BLaER1 treated with 17β-estradiol and CSF1 and Interleukin-3, amounts not matched to agents 10 nM and 100 nM (cell line): ENCODE results near the gene LARP6.
"Not testable (repeated sequence)": the region's sequence is repeated elsewhere in the genome, so short reads cannot be mapped to it uniquely, and the experiment has no call there.

Source experiments
- H3K27ac ChIP-seq, 11 experiments: shearing (Covaris generic); formaldehyde crosslinking; 2 replicates each; pipeline ENCODE4 v1.8.1; 2022
- H3K27me3 ChIP-seq, 11 experiments: shearing (Covaris generic); formaldehyde crosslinking; 2 replicates each; pipeline ENCODE4 v1.8.1; 2022
- H3K36me3 ChIP-seq, 11 experiments: shearing (Covaris generic); formaldehyde crosslinking; 2 replicates each; pipeline ENCODE4 v1.8.1; 2022
- H3K4me1 ChIP-seq, 10 experiments: shearing (Covaris generic); formaldehyde crosslinking; 2 replicates each; pipeline ENCODE4 v1.8.1; 2022
- H3K4me2 ChIP-seq, 11 experiments: shearing (Covaris generic); formaldehyde crosslinking; 2 replicates each; pipeline ENCODE4 v1.8.1; 2022
- H3K4me3 ChIP-seq, 10 experiments: shearing (Covaris generic); formaldehyde crosslinking; 2 replicates each; pipeline ENCODE4 v1.8.1; 2022
- H3K9ac ChIP-seq, 11 experiments: shearing (Covaris generic); formaldehyde crosslinking; 2 replicates each; pipeline ENCODE4 v1.8.1; 2022
- H3K9me3 ChIP-seq, 11 experiments: shearing (Covaris generic); formaldehyde crosslinking; replicated peaks in 1 of 11; 2 replicates each; pipeline ENCODE4 v1.8.1; 2022
- H4K20me1 ChIP-seq, 11 experiments: shearing (Covaris generic); formaldehyde crosslinking; 2 replicates each; pipeline ENCODE4 v1.8.1; 2022
- Cebpa-rat ChIP-seq, 11 experiments: shearing (Covaris generic); IDR thresholded peaks; 2 replicates each; pipeline ENCODE4 v1.8.1; 2022

Gene LARP6

DNA sequence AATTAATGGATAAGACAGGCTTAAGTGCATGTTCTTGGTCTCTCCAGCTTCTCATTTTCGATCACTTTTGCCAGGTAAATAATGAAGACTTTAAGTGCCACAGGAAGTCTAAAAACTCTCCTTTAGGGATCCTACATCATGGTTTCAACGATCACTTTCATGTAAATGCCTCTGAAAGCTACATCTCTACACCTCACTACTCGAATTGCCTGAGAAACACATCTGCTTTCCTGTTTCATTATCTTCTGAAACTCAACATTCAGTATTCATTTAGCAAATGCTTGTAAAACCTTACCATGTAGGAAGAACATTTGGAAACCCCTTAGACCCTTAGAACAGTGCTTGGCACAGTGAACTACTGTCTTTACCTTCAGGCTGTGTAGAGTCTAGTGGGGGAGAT lies 22.1 kb upstream of the LARP6 start:
- Histone ChIP-seq H4K20me1 (no peaks in the 10 kb centered on the region), H3K27ac (no peak overlapping the region), H3K27me3 (no peaks in the 10 kb centered on the region), H3K9ac (no peak overlapping the region), H3K36me3 (no peaks in the 10 kb centered on the region), H3K4me3 (no peak overlapping the region), H3K4me1 (no peaks in the 10 kb centered on the region), H3K4me2 (no peak overlapping the region), H3K9me3 (peaks cover 9 to 23% (median 15%) of the 10 kb centered on the region in 11 experiments; a peak in 19 of 22 replicates)
- no peak for TF ChIP-seq Cebpa-rat (IDR thresholded peaks at IDR 0.05)

DNA sequence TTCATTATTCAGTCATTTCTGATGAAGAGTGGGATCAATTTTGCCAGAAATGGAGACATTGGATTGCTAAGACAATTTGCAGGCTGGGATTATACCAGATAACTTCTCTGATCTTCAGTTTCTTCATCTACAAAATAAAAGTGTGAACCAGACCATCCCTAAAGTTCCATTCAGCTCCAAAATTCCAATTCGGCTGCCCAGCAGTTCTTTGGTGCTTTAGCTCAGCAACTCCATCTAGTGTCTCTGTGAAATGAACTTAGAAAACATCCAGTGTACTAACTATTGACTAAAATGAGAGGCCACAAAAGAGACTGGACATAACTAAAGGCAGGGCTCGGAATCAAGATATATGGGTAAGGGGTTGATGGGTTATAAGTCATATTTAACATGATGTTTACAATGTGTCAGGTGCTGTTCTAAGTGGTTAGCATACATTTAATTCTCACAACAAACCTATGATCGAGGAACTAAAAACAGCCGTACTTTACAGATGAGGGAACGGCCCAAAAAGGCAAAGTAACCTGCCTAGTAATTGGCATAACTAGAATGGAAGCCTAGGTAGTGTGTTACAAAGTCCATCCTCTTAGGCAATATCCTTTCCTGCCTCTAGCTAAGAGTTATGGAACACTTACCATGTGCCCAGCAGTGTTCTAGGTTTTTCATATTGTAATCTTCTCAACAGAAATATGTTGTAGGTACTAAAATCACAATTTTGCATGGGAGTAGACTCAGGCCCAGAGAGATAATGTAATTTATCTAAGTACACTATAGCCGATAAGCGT lies 21.2 kb upstream of the LARP6 start:
- no peak overlapping the region for H3K4me3 ChIP-seq
- no peak overlapping the region for H3K27ac ChIP-seq
- H3K9me3 ChIP-seq = peaks cover 9 to 23% (median 15%) of the 10 kb centered on the region in 11 experiments; a peak in 19 of 22 replicates
- no peaks in the 10 kb centered on the region for H3K36me3 ChIP-seq
- H3K4me1 ChIP-seq = peaks cover 0 to 5% (median 0%) of the 10 kb centered on the region in 10 experiments; a peak in 2 of 20 replicates
- no peak overlapping the region for H3K4me2 ChIP-seq
- no peak for TF ChIP-seq Cebpa-rat (IDR thresholded peaks at IDR 0.05)
- H4K20me1 ChIP-seq = no peaks in the 10 kb centered on the region
- H3K9ac ChIP-seq = no peak overlapping the region
- no peaks in the 10 kb centered on the region for H3K27me3 ChIP-seq

DNA sequence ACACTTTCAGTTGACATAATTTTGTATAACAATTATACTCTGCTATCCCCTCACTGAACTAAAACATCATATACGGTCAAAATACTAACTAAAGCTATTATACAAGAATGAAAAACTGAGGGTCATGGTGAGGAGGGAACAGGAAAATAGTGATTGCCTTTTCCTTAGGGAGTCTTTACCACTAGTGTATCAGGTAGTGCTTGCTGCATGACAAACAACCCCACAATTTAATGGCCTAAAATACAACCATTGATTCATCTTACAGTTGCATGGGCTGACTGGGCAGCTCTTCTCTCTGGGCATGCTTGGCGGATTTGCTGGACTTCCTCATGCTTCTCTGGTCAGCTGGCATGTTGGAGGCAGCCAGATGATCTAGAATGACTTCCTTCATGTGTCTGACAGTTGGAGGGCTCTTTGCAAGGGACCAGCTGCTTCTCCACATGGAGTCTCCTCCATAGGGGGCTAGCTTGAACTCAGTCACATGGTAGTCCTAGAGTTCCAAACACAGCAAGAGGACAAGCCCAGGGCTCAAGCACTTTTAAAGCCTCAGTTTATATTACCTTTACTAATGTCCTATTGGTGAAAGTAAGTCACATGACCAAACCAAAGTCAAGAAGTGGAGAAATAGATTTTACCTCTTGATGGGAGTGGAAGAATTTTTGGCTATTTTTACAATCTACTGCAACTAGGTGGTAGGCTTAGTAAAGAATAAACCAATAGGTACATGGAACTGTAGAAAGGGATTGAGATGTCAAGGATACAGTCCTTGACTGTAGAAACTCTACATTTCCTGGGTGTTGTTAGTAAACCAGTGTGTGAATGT lies 19.5 kb upstream of the LARP6 start:
- H3K9ac ChIP-seq = no peak overlapping the region
- H3K27me3 ChIP-seq = no peaks in the 10 kb centered on the region
- H3K4me1 ChIP-seq = peaks cover 0 to 7% (median 0%) of the 10 kb centered on the region in 10 experiments; a peak in 2 of 20 replicates
- H3K27ac ChIP-seq = no peak overlapping the region
- TF ChIP-seq Cebpa-rat (IDR thresholded peaks at IDR 0.05) = no peak
- H3K4me3 ChIP-seq = no peak overlapping the region
- peaks cover 9 to 23% (median 15%) of the 10 kb centered on the region in 11 experiments; a peak in 19 of 22 replicates for H3K9me3 ChIP-seq
- H4K20me1 ChIP-seq = no peaks in the 10 kb centered on the region
- H3K4me2 ChIP-seq = no peak overlapping the region
- H3K36me3 ChIP-seq = no peaks in the 10 kb centered on the region

DNA sequence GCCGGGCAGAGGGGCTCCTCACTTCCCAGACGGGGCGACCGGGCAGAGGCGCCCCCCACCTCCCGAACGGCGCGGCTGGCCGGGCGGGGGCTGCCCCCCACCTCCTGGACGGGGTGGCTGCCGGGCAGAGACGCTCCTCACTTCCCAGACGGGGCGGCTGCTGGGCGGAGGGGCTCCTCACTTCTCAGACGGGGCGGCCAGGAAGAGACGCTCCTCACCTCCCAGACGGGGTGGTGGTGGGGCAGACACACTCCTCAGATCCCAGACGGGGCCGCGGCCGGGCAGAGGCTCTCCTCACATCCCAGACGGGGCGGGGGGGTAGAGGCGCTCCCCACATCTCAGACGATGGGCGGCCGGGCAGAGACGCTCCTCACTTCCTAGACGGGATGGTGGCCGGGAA lies 17.5 kb upstream of the LARP6 start:
- not testable (repeated sequence) for H3K4me2 ChIP-seq, H3K27ac ChIP-seq, H3K36me3 ChIP-seq, H3K4me3 ChIP-seq, H3K9ac ChIP-seq, H3K27me3 ChIP-seq, H3K4me1 ChIP-seq, H4K20me1 ChIP-seq
- H3K9me3 ChIP-seq = peaks cover 9 to 23% (median 15%) of the 10 kb centered on the region in 11 experiments; a peak in 19 of 22 replicates

DNA sequence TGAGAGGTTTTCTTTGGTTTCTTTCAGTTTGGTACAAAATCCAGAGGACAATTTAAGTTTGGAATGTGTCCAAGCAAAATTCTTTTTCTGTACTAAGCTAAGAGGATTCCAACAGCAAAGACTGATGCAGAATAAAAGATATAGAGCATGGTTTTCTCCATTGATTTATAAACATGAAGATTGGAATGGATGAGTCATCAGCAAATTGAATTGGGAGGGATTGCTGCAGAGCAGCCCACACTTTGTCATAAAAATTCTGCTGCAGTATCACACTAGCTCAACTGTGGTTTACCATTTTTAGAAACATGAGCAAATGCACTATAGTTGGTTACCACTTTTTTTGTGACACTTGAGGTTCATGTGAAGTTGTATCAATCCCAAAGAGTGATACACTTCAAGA lies 16.1 kb upstream of the LARP6 start:
- Histone ChIP-seq H3K4me1 (peaks cover 0 to 7% (median 0%) of the 10 kb centered on the region in 10 experiments; a peak in 2 of 20 replicates), H3K4me2 (peak overlapping the region in 2 of 11 experiments; percentile 4 to 37; a peak in 2 of 22 replicates), H3K4me3 (no peak overlapping the region), H3K9me3 (peaks cover 9 to 23% (median 15%) of the 10 kb centered on the region in 11 experiments; a peak in 19 of 22 replicates), H3K9ac (no peak overlapping the region), H3K27ac (no peak overlapping the region), H4K20me1 (no peaks in the 10 kb centered on the region), H3K36me3 (no peaks in the 10 kb centered on the region), H3K27me3 (no peaks in the 10 kb centered on the region)
- TF ChIP-seq Cebpa-rat (IDR thresholded peaks at IDR 0.05) = no peak

DNA sequence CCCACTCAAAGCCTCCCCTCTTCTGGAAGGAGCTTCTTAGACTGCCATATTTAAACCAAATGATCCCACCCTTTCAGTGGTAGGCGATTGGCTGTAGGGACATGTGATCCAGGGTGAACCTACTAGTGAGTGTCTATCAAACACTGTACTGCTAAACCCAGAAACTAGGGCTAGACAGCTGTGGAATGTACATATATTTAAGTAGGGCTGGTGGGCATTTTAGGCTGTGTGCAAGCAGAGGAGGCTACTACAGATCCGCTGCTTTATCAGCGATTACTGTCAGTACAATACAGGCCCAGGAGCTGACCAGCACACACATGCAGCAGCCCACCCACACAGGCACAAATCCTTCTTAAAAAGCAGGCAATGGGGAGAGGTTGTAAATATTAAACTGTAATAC lies 15.4 kb upstream of the LARP6 start:
- Histone ChIP-seq H3K4me2 (no peak overlapping the region), H3K36me3 (no peaks in the 10 kb centered on the region), H3K4me3 (no peak overlapping the region), H3K9ac (no peak overlapping the region), H3K27ac (no peak overlapping the region), H3K27me3 (no peaks in the 10 kb centered on the region), H3K9me3 (peaks cover 9 to 23% (median 15%) of the 10 kb centered on the region in 11 experiments; a peak in 19 of 22 replicates), H3K4me1 (peaks cover 0 to 7% (median 0%) of the 10 kb centered on the region in 10 experiments; a peak in 2 of 20 replicates), H4K20me1 (no peaks in the 10 kb centered on the region)
- TF ChIP-seq Cebpa-rat (IDR thresholded peaks at IDR 0.05) = no peak

DNA sequence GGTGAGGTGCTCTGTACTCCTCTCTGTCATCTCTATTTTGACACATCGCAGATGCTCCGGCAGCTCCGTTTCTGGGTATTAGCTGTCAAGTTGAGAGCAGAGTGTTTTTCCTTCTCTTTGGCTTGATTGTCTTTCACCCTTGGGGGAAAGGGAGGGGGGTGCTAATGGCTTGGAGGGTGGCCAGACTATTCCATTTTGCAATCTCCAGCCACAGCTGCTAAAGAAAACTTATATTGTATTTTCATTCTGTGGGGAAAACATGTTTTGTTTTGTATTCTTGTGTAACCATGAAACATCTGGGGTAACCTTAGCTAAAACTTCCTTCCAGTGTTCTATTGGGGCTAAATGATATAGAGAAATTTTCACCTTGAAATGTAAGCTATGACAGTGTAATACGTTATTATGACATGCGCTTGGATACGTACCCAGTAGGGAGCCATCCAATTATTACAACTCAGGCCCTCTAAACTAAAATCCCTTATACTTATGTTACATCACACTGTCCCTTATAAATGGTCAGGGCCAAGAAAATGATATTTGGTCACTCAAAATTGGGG lies 14.0 kb upstream of the LARP6 start:
- Histone ChIP-seq H3K27ac (no peak overlapping the region), H3K4me3 (no peak overlapping the region), H3K4me1 (peaks cover 0 to 7% (median 0%) of the 10 kb centered on the region in 10 experiments; a peak in 2 of 20 replicates), H4K20me1 (no peaks in the 10 kb centered on the region), H3K4me2 (no peak overlapping the region), H3K27me3 (no peaks in the 10 kb centered on the region), H3K36me3 (no peaks in the 10 kb centered on the region), H3K9me3 (peaks cover 5 to 17% (median 11%) of the 10 kb centered on the region in 11 experiments; a peak in 19 of 22 replicates), H3K9ac (no peak overlapping the region)
- TF ChIP-seq Cebpa-rat (IDR thresholded peaks at IDR 0.05) = no peak

DNA sequence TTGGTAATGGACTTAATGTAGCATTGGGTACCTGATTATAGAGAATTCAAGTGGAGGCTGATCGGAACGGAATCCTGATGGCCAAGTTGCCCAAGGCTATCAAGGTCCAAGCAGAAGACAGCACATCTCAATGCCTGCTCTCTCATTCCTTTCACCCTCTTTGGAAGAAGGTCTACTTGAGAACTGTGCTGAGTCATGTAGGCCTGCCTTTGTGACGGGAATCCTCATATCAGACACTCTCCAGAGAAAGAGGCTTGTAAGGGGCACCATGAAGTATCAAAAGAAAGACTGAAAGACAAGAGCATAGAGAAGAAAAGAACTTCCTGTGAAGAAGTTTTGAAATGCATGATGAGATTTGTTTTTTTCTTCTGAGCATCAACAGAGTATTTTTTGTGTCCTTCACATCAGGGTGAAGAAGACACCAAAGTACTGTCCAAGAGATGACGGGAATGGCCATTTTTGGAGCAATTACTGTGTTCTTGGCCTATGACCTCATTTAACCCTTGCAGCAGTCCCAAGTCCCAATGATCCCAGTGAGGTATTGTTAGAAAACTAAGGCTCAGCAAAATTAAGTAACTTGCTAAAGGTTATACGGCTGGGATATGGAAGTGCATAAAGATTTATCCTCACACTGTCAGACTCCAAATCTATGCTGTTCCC lies 13.2 kb upstream of the LARP6 start:
- peaks cover 0 to 7% (median 0%) of the 10 kb centered on the region in 10 experiments; a peak in 2 of 20 replicates for H3K4me1 ChIP-seq
- H3K27ac ChIP-seq = no peak overlapping the region
- H4K20me1 ChIP-seq = no peaks in the 10 kb centered on the region
- no peaks in the 10 kb centered on the region for H3K27me3 ChIP-seq
- no peaks in the 10 kb centered on the region for H3K36me3 ChIP-seq
- no peak overlapping the region for H3K4me3 ChIP-seq
- no peak for TF ChIP-seq Cebpa-rat (IDR thresholded peaks at IDR 0.05)
- H3K9me3 ChIP-seq = peaks cover 5 to 10% (median 7%) of the 10 kb centered on the region in 11 experiments; a peak in 17 of 22 replicates
- no peak overlapping the region for H3K4me2 ChIP-seq
- H3K9ac ChIP-seq = no peak overlapping the region
